GM12892 (cell line): ENCODE data around the gene TAGLN3.

Experiments used
- POLR2A ChIP-seq: IDR thresholded peaks from 2 replicates; pipeline ENCODE4 v1.6.1; 2011; ENCODE audit warnings: low read depth, low read length, control low read depth
- TAF1 ChIP-seq: IDR thresholded peaks from 2 replicates; pipeline ENCODE4 v1.6.1; 2011; ENCODE audit warnings: low read depth, mild to moderate bottlenecking, control low read depth, low read length, borderline replicate concordance

DNA sequence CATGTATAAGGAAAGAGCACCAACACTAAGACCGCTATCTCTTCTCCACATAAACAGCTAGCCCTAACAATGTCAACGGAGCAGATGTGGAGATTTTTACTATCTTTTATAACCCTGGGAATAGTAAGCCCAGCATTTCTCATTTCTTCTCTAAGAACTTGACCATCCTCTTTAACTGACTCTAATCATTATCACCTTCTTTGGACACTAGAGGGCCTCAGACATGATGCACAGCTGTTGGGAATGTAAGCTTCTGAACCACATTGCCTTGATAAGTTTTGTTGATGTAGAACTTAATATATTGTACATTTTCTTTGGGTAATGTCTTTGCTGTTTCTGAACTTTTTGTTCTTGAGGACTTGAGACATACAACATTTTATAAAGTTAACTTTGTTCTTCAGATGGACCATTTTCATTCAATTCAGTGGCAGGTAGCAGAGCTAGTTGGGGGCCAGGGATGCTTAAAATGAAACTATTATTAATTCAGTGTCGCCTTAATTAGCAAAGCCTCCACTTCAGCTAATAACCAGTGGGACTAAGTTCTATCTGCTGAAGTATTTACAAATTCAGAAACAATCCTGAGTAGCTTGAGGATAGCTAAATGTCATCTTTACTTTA is 9.6 kb upstream of the TAGLN3 start:
- no peak for TF ChIP-seq POLR2A
- TF ChIP-seq TAF1 = no peak
